ENCODE results near the gene SPAG5.
A peak's percentile ranks its signal among the peaks of the same experiment; 100 is the strongest.
"Not testable (repeated sequence)": the region's sequence is repeated elsewhere in the genome, so short reads cannot be mapped to it uniquely, and the experiment has no call there.

The SPAG5 gene

GRCh38 chr17:28604031-28604430 is 5.2 kb upstream of the SPAG5 start:
- DNase-seq: not testable (repeated sequence)

- DNase-seq: peak; percentile 28
These were observed 723 bp upstream of the SPAG5 start for GRCh38 chr17:28599311-28600184.

GRCh38 chr17:28598389-28598788 is 436 bp downstream of the SPAG5 start:
- no peak for DNase-seq

- DNase-seq: no peak
These were observed 1.0 kb downstream of the SPAG5 start for GRCh38 chr17:28597606-28598383.

GRCh38 chr17:28592260-28592659 is 6.6 kb downstream of the SPAG5 start:
- DNase-seq: no peak

- DNase-seq: no peak
These were observed 13.0 kb downstream of the SPAG5 start for GRCh38 chr17:28585851-28586250.

- DNase-seq: no peak
These were observed 14.4 kb downstream of the SPAG5 start for GRCh38 chr17:28584434-28584833.

GRCh38 chr17:28582513-28582912 is 16.3 kb downstream of the SPAG5 start:
- DNase-seq: no peak

- DNase-seq: no peak
These were observed 17.9 kb downstream of the SPAG5 start for GRCh38 chr17:28580959-28581358.

- DNase-seq: no peak
These were observed 19.3 kb downstream of the SPAG5 start for GRCh38 chr17:28579526-28579925.

GRCh38 chr17:28578246-28579195 is 20.3 kb downstream of the SPAG5 start:
- no peak for DNase-seq

GRCh38 chr17:28577466-28577824 is 21.4 kb downstream of the SPAG5 start:
- no peak for DNase-seq

- peak; percentile 94 for DNase-seq
These were observed 21.9 kb downstream of the SPAG5 start, which contains the start of gene ALDOC for GRCh38 chr17:28576758-28577465. TSS of gene ALDOC (minus strand) at chr17:28576895. CDS start at chr17:28575532, 1,363 bp downstream.

- DNase-seq: not testable (repeated sequence)
These were observed 22.8 kb downstream of the SPAG5 start for GRCh38 chr17:28576016-28576415.

- DNase-seq: no peak
These were observed 23.6 kb downstream of the SPAG5 start for GRCh38 chr17:28575126-28575795.

- DNase-seq: no peak
These were observed 24.3 kb downstream of the SPAG5 start for GRCh38 chr17:28574526-28574925.

GRCh38 chr17:28573966-28574480 is 24.8 kb downstream of the SPAG5 start:
- DNase-seq: no peak

GRCh38 chr17:28573521-28573920 is 25.3 kb downstream of the SPAG5 start:
- no peak for DNase-seq

GRCh38 chr17:28573040-28573380 is 25.8 kb downstream of the SPAG5 start:
- DNase-seq: no peak

- DNase-seq: no peak
These were observed 26.4 kb downstream of the SPAG5 start for GRCh38 chr17:28572259-28573039.
